H9 (cell line): ENCODE measurements around the gene MYOF. TPM values are rescaled to one million over a fixed set of nuclear protein-coding genes. Genes with fewer than 3 reads are reported as not detected.

Experiments used
- DNase-seq: peaks from one replicate; pipeline ENCODE4 v3.0.0-alpha.2; 2017
- H2AFZ ChIP-seq: one replicate; pipeline ENCODE4 v1.6.1; 2013; ENCODE audit warnings: mild to moderate bottlenecking, low read length, control low read depth, moderate library complexity
- H2AK5ac ChIP-seq: 2 replicates; pipeline ENCODE4 v1.6.1; 2013; ENCODE audit warnings: low read length, control low read depth, mixed read lengths; ENCODE audit not compliant: insufficient read length
- H2BK120ac ChIP-seq: one replicate; pipeline ENCODE4 v1.6.1; 2013; ENCODE audit warnings: low read depth, mild to moderate bottlenecking, low read length, control low read depth, inconsistent platforms; ENCODE audit not compliant: poor library complexity, severe bottlenecking
- H2BK12ac ChIP-seq: 2 replicates; pipeline ENCODE4 v1.6.1; 2013; ENCODE audit warnings: low read length, control low read depth, mixed read lengths, low read depth; ENCODE audit not compliant: insufficient read length
- H2BK15ac ChIP-seq: 2 replicates; pipeline ENCODE4 v1.6.1; 2013; ENCODE audit warnings: low read depth, low read length, control low read depth
- H2BK20ac ChIP-seq: one replicate; pipeline ENCODE4 v1.6.1; 2013; ENCODE audit warnings: low read depth, mild to moderate bottlenecking, low read length, control low read depth, inconsistent platforms; ENCODE audit not compliant: poor library complexity, severe bottlenecking
- H2BK5ac ChIP-seq: 2 replicates; pipeline ENCODE4 v1.6.1; 2013; ENCODE audit warnings: low read length, control low read depth, mixed read lengths; ENCODE audit not compliant: insufficient read length
- H3K14ac ChIP-seq: 2 replicates; pipeline ENCODE4 v1.6.1; 2013; ENCODE audit warnings: low read length, control low read depth; ENCODE audit not compliant: insufficient read depth
- H3K18ac ChIP-seq: 2 replicates; pipeline ENCODE4 v1.6.1; 2013; ENCODE audit warnings: low read depth, mild to moderate bottlenecking, mixed read lengths, low read length, control low read depth; ENCODE audit not compliant: insufficient read length
- H3K23ac ChIP-seq: 2 replicates; pipeline ENCODE4 v1.6.1; 2013; ENCODE audit warnings: low read length, control low read depth, mixed read lengths, low read depth; ENCODE audit not compliant: insufficient read length
- H3K23me2 ChIP-seq: 2 replicates; pipeline ENCODE4 v1.6.1; 2013; ENCODE audit warnings: low read depth, mild to moderate bottlenecking, mixed read lengths, low read length, control low read depth; ENCODE audit not compliant: insufficient read length, poor library complexity, severe bottlenecking
- H3K27ac ChIP-seq: 2 replicates; pipeline ENCODE4 v1.5.1; 2013; ENCODE audit warnings: low read length, control low read depth, mixed read lengths, low read depth; ENCODE audit not compliant: insufficient read length
- H3K27me3 ChIP-seq: 2 replicates; pipeline ENCODE4 v1.6.1; 2013; ENCODE audit warnings: low read length, control low read depth, inconsistent platforms; ENCODE audit not compliant: insufficient read depth
- H3K4ac ChIP-seq: 2 replicates; pipeline ENCODE4 v1.6.1; 2013; ENCODE audit warnings: low read depth, mild to moderate bottlenecking, control low read depth, inconsistent platforms, low read length, moderate library complexity
- H3K4me1 ChIP-seq: 2 replicates; pipeline ENCODE4 v1.6.1; 2013; ENCODE audit warnings: low read length, control low read depth, inconsistent platforms; ENCODE audit not compliant: insufficient read depth
- H3K4me2 ChIP-seq: 2 replicates; pipeline ENCODE4 v1.6.1; 2013; ENCODE audit warnings: low read length, control low read depth, mixed read lengths; ENCODE audit not compliant: insufficient read length, insufficient read depth
- H3K56ac ChIP-seq: 2 replicates; pipeline ENCODE4 v1.6.1; 2013; ENCODE audit warnings: low read depth, mild to moderate bottlenecking, mixed read lengths, low read length, control low read depth; ENCODE audit not compliant: insufficient read length
- H3K79me1 ChIP-seq: 2 replicates; pipeline ENCODE4 v1.6.1; 2013; ENCODE audit warnings: low read depth, mild to moderate bottlenecking, moderate library complexity, low read length, control low read depth, inconsistent platforms; ENCODE audit not compliant: insufficient read depth, poor library complexity, severe bottlenecking
- H3K79me2 ChIP-seq: 2 replicates; pipeline ENCODE4 v1.6.1; 2013; ENCODE audit warnings: low read length, control low read depth, inconsistent platforms; ENCODE audit not compliant: insufficient read depth
- H3K9ac ChIP-seq: 2 replicates; pipeline ENCODE4 v1.6.1; 2013; ENCODE audit warnings: low read length, control low read depth, mixed read lengths; ENCODE audit not compliant: insufficient read length; ENCODE audit errors: extremely low read depth
- H3K9me3 ChIP-seq: one replicate; pipeline ENCODE4 v1.6.1; 2013; ENCODE audit warnings: low read depth, low read length, inconsistent platforms; ENCODE audit not compliant: control insufficient read depth
- H3T11ph ChIP-seq: one replicate; pipeline ENCODE4 v1.6.1; 2013; ENCODE audit warnings: mild to moderate bottlenecking, low read length, control low read depth, inconsistent platforms
- H4K20me1 ChIP-seq: one replicate; pipeline ENCODE4 v1.6.1; 2013; ENCODE audit not compliant: control insufficient read depth, insufficient read length, insufficient read depth
- H4K5ac ChIP-seq: 2 replicates; pipeline ENCODE4 v1.6.1; 2013; ENCODE audit warnings: low read depth, mild to moderate bottlenecking, mixed read lengths, low read length, control low read depth; ENCODE audit not compliant: insufficient read length
- H4K8ac ChIP-seq: replicated peaks from 2 replicates; pipeline ENCODE4 v1.6.1; 2013; ENCODE audit warnings: low read length, control low read depth, mixed read lengths, low read depth; ENCODE audit not compliant: insufficient read length
- H4K91ac ChIP-seq: 2 replicates; pipeline ENCODE4 v1.6.1; 2013; ENCODE audit warnings: low read depth, mild to moderate bottlenecking, moderate library complexity, mixed read lengths, low read length, control low read depth; ENCODE audit not compliant: insufficient read length
- H3K27ac Mint-ChIP-seq, 3 experiments: 2 replicates in 2 of 3; 3 replicates in 1 of 3; pipeline ENCODE4 v1.8.0; 2020 to 2021; ENCODE audit warnings: mixed read lengths in 3 of 3, mild to moderate bottlenecking in 1 of 3, moderate library complexity in 1 of 3
- H3K27me3 Mint-ChIP-seq: 2 replicates; pipeline ENCODE4 v1.8.0; 2021; ENCODE audit warnings: low read depth, mild to moderate bottlenecking, moderate library complexity, mixed read lengths
- H3K36me3 Mint-ChIP-seq, 3 experiments: 2 replicates in 2 of 3; 3 replicates in 1 of 3; pipeline ENCODE4 v1.8.0; 2020 to 2021; ENCODE audit warnings: low read depth in 3 of 3, mixed read lengths in 3 of 3; ENCODE audit not compliant: insufficient read depth in 1 of 3
- H3K4me1 Mint-ChIP-seq, 2 experiments: 2 replicates each; pipeline ENCODE4 v1.8.0; 2020; ENCODE audit warnings: mixed read lengths in 2 of 2
- H3K4me3 Mint-ChIP-seq, 2 experiments: 2 replicates in 1 of 2; 3 replicates in 1 of 2; pipeline ENCODE4 v1.8.0; 2020 to 2021; ENCODE audit warnings: mild to moderate bottlenecking in 2 of 2, mixed read lengths in 2 of 2, moderate library complexity in 1 of 2
- H3K9me3 Mint-ChIP-seq, 2 experiments: 2 replicates in 1 of 2; 3 replicates in 1 of 2; pipeline ENCODE4 v1.8.0; 2020; ENCODE audit warnings: mild to moderate bottlenecking in 2 of 2, mixed read lengths in 2 of 2, moderate library complexity in 1 of 2
- WGBS: extraction: QIAGEN DNeasy Blood & Tissue Kit; methylation state at CpG from one replicate; pipeline ENCODE4 v1.1.7; 2013; ENCODE audit warnings: missing lambda C conversion rate, low lambda C conversion rate, mixed read lengths; ENCODE audit not compliant: insufficient read length; ENCODE audit errors: extremely low coverage; 5-methylcytosine and 5-hydroxymethylcytosine counted together
- total RNA-seq: library from RNA; stranded (reverse); gene quantifications from 2 replicates; pipeline ENCODE4 v1.2.1, GENCODE V29; 2021
- TF ChIP-seq, protein P1 (sequence below): fragments of 200-600 bp; sonication (generic); conservative IDR thresholded peaks from 3 replicates; pipeline ENCODE4 v1.8.0; 2021; ENCODE audit warnings: antibody characterized with exemption, mild to moderate bottlenecking

MYOF gene
- total RNA-seq, 1 experiment from 2014 or later: 2.8 TPM

DNA sequence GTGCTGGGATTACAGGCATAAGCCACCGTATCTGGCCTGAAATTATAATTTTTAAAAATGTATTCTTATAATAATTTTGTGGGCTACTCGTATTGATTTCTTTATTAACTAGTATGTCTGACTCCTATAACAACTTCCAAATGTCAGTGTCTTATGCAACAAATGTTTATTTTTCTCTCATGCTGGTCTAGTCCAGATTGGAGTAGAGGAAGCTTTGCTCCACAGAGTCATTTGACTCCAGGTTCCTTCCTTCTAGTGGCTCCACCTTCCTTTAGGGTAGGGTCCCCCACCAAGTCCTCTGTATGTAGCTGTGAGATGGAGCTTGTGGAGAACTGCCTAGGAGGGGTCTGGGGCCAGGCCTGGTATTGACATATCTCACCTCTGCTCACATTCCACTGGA lies 22.9 kb upstream of the MYOF start:
- Mint-ChIP-seq H3K27me3 (no peaks in the 10 kb centered on the region), H3K27ac (no peak overlapping the region), H3K36me3 (peaks cover 7 to 66% (median 64%) of the 10 kb centered on the region in 3 experiments; a peak in 6 of 7 replicates), H3K4me3 (no peak overlapping the region), H3K4me1 (no peaks in the 10 kb centered on the region), H3K9me3 (no peaks in the 10 kb centered on the region)
- H3K27ac ChIP-seq: no peak overlapping the region
- no peak overlapping the region for H3K56ac ChIP-seq
- no peaks in the 10 kb centered on the region for H4K20me1 ChIP-seq
- H3K4me2 ChIP-seq: no peak overlapping the region
- H3K27me3 ChIP-seq: no peaks in the 10 kb centered on the region
- no peaks in the 10 kb centered on the region for H3K79me2 ChIP-seq
- H4K5ac ChIP-seq: no peak overlapping the region
- no peak overlapping the region for H2BK15ac ChIP-seq
- H3K23ac ChIP-seq: no peak overlapping the region
- no peak overlapping the region for H3K18ac ChIP-seq
- no peaks in the 10 kb centered on the region for H3K4me1 ChIP-seq
- H2AK5ac ChIP-seq: no peak overlapping the region
- H3K4ac ChIP-seq: no peak overlapping the region
- DNase-seq: no peak
- no peak overlapping the region for H2BK120ac ChIP-seq
- WGBS: no CpG with 5 or more reads among the region's 2 CpGs
- no peak overlapping the region for H2BK12ac ChIP-seq
- no peaks in the 10 kb centered on the region for H3K79me1 ChIP-seq
- H2AFZ ChIP-seq: no peak overlapping the region
- no peak overlapping the region for H4K91ac ChIP-seq
- no peaks in the 10 kb centered on the region for H3K9me3 ChIP-seq
- TF ChIP-seq, protein P1, sequence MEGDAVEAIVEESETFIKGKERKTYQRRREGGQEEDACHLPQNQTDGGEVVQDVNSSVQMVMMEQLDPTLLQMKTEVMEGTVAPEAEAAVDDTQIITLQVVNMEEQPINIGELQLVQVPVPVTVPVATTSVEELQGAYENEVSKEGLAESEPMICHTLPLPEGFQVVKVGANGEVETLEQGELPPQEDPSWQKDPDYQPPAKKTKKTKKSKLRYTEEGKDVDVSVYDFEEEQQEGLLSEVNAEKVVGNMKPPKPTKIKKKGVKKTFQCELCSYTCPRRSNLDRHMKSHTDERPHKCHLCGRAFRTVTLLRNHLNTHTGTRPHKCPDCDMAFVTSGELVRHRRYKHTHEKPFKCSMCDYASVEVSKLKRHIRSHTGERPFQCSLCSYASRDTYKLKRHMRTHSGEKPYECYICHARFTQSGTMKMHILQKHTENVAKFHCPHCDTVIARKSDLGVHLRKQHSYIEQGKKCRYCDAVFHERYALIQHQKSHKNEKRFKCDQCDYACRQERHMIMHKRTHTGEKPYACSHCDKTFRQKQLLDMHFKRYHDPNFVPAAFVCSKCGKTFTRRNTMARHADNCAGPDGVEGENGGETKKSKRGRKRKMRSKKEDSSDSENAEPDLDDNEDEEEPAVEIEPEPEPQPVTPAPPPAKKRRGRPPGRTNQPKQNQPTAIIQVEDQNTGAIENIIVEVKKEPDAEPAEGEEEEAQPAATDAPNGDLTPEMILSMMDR: no peak
- no peak overlapping the region for H2BK5ac ChIP-seq
- H2BK20ac ChIP-seq: no peak overlapping the region
- no peak overlapping the region for H3T11ph ChIP-seq
- H3K23me2 ChIP-seq: no peaks in the 10 kb centered on the region
- no peak overlapping the region for H4K8ac ChIP-seq
- H3K14ac ChIP-seq: no peak overlapping the region
- H3K9ac ChIP-seq: no peak overlapping the region
